Breast epithelium (tissue), 3 donors: ENCODE measurements around the gene PSMD12.

Source experiments
- POLR2A ChIP-seq: fragments of 450-650 bp; IDR thresholded peaks from one replicate; pipeline ENCODE4 v1.6.1; 2016; ENCODE audit warnings: antibody characterized with exemption, mild to moderate bottlenecking, moderate library complexity
- TF ChIP-seq, protein P1 (sequence below), 3 donors: fragments of 450-650 bp; IDR thresholded peaks; one replicate each; pipeline ENCODE4 v1.5.1; 2016 to 2017; ENCODE audit warnings: antibody characterized with exemption in 3 of 3, mild to moderate bottlenecking in 3 of 3, moderate library complexity in 3 of 3

GRCh38 chr17:67328026-67328425 is 38.4 kb downstream of the PSMD12 start:
- TF ChIP-seq, protein P1, sequence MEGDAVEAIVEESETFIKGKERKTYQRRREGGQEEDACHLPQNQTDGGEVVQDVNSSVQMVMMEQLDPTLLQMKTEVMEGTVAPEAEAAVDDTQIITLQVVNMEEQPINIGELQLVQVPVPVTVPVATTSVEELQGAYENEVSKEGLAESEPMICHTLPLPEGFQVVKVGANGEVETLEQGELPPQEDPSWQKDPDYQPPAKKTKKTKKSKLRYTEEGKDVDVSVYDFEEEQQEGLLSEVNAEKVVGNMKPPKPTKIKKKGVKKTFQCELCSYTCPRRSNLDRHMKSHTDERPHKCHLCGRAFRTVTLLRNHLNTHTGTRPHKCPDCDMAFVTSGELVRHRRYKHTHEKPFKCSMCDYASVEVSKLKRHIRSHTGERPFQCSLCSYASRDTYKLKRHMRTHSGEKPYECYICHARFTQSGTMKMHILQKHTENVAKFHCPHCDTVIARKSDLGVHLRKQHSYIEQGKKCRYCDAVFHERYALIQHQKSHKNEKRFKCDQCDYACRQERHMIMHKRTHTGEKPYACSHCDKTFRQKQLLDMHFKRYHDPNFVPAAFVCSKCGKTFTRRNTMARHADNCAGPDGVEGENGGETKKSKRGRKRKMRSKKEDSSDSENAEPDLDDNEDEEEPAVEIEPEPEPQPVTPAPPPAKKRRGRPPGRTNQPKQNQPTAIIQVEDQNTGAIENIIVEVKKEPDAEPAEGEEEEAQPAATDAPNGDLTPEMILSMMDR (IDR thresholded peaks at IDR 0.05): no peak
- TF ChIP-seq POLR2A: no peak
